ENCODE results near the gene THOP1. TPM values are rescaled to one million over a fixed set of nuclear protein-coding genes. Genes with fewer than 3 reads are reported as not detected.

THOP1 gene
- total RNA-seq, result 33.2 and 41.6 TPM in 2 replicates

GRCh38 chr19:2785244-2785997, at the start of gene THOP1:
Gene THOP1, plus strand, starts transcription at chr19:2785503. Its CDS starts 160 bp downstream, at chr19:2785663.

GRCh38 chr19:2739602-2740313, 45.5 kb upstream of the THOP1 start, which contains the start of gene SLC39A3:
Gene SLC39A3, minus strand, starts transcription at chr19:2740017. Its CDS starts 2,760 bp downstream, at chr19:2737257.

GRCh38 chr19:2782936-2783780, 2.1 kb upstream of the THOP1 start, which contains the start of gene SGTA:
Gene SGTA, minus strand, starts transcription at chr19:2783273. Its CDS starts 14,205 bp downstream, at chr19:2769068.

GRCh38 chr19:2819540-2820111, 34.3 kb downstream of the THOP1 start, which contains the start of gene ZNF554:
Gene ZNF554, plus strand, starts transcription at chr19:2819868. Its CDS starts 204 bp downstream, at chr19:2820072.

GRCh38 chr19:2840794-2841791, 55.8 kb downstream of the THOP1 start, which contains the start of gene ZNF555:
Gene ZNF555, plus strand, starts transcription at chr19:2841475. Its CDS starts 98 bp downstream, at chr19:2841573.

Other genes starting within 250 kb of the THOP1 start
- gene GNG7, start 82.8 kb upstream of the THOP1 start, total RNA-seq, result 0.69 and 0.88 TPM in 2 replicates
- gene DIRAS1, start 64.1 kb upstream of the THOP1 start, total RNA-seq, result 0.54 and 2.0 TPM in 2 replicates
- 25.6 and 30.5 TPM in 2 replicates for gene SLC39A3, start 45.5 kb upstream of the THOP1 start, total RNA-seq
- 46.9 and 50.5 TPM in 2 replicates for gene SGTA, start 2.2 kb upstream of the THOP1 start, total RNA-seq
- 2.6 and 4.4 TPM in 2 replicates for gene ZNF554, start 34.4 kb downstream of the THOP1 start, total RNA-seq
- gene ZNF555, start 56.0 kb downstream of the THOP1 start, total RNA-seq, result 4.3 and 4.4 TPM in 2 replicates
- not detected in 2 replicates for gene ZNF556, start 81.8 kb downstream of the THOP1 start, total RNA-seq
- 1.5 and 2.2 TPM in 2 replicates for gene ZNF57, start 115.4 kb downstream of the THOP1 start, total RNA-seq
- gene ZNF77, start 159.5 kb downstream of the THOP1 start, total RNA-seq, result 1.6 and 4.5 TPM in 2 replicates
- gene TLE6, start 192.1 kb downstream of the THOP1 start, total RNA-seq, result 0.25 and 3.8 TPM in 2 replicates
- 40.4 and 61.2 TPM in 2 replicates for gene TLE2, start 243.8 kb downstream of the THOP1 start, total RNA-seq

Data from cardiac ventricle fibroblast (primary cell).